Lower leg skin (tissue), 4 donors: ENCODE results near the gene TMEM272. TPM values are rescaled to one million over a fixed set of nuclear protein-coding genes. Genes with fewer than 3 reads are reported as not detected.

Source experiments
- DNase-seq, 2 donors: peaks; one replicate each; pipeline ENCODE4 v3.0.0-alpha.2; 2019; ENCODE audit warnings: low spot score in 2 of 2
- H3K4me3 ChIP-seq: fragments of 200-600 bp; sonication (generic); 2 replicates; pipeline ENCODE4 v1.5.1; 2017; ENCODE audit warnings: mild to moderate bottlenecking, low read depth; ENCODE audit not compliant: poor library complexity, severe bottlenecking
- CTCF ChIP-seq, 3 donors: fragments of 450-650 bp; IDR thresholded peaks; one replicate each; pipeline ENCODE4 v1.5.1; 2016; ENCODE audit warnings: antibody characterized with exemption in 3 of 3, mild to moderate bottlenecking in 3 of 3, moderate library complexity in 2 of 3
- POLR2A ChIP-seq, 2 donors: fragments of 450-650 bp; IDR thresholded peaks; one replicate each; pipeline ENCODE4 v1.6.1; 2016 to 2017; ENCODE audit warnings: antibody characterized with exemption in 2 of 2, mild to moderate bottlenecking in 1 of 2, moderate library complexity in 1 of 2
- WGBS, 2 donors: methylation state at CpG; one replicate each; pipeline ENCODE4 v1.1.5; 2018; 5-methylcytosine and 5-hydroxymethylcytosine counted together
- intact Hi-C: fragments of 100-400 bp; cut with DNase I; formaldehyde crosslinking; loops from one replicate; pipeline ENCODE4 v1.15.0; 2023; ENCODE audit warnings: low total_unique reads
- total RNA-seq, 4 donors: library from RNA; depleted of rRNA; stranded (reverse); fragments of >200 nt; gene quantifications; one replicate each; pipeline ENCODE4 v1.1.0, GENCODE V29; 2016

Gene TMEM272
- total RNA-seq, 4 donors from 2014 or later = 0.32 TPM; not detected in 3

- DNase-seq = no peak
- TF ChIP-seq POLR2A (IDR thresholded peaks at IDR 0.05) (no peak), CTCF (IDR thresholded peaks at IDR 0.05) (no peak)
- 85 to 91% methylated on average over 10 of the region's 10 CpGs for WGBS, 2 donors
- intact Hi-C loops = no loop called here
- no peak overlapping the region for H3K4me3 ChIP-seq
Measured at GRCh38 chr13:51839711-51840540, 5.1 kb downstream of the TMEM272 start.

- H3K4me3 ChIP-seq = no peak overlapping the region
- 71 to 78% methylated on average over 8 of the region's 8 CpGs for WGBS, 2 donors
- TF ChIP-seq POLR2A (IDR thresholded peaks at IDR 0.05) = no peak
- TF ChIP-seq CTCF (IDR thresholded peaks at IDR 0.05) = no peak
- DNase-seq = no peak
- intact Hi-C loops = no loop called here
Measured at GRCh38 chr13:51838240-51838846, 6.6 kb downstream of the TMEM272 start.

GRCh38 chr13:51837016-51837415 lies 8.0 kb downstream of the TMEM272 start:
- TF ChIP-seq CTCF (IDR thresholded peaks at IDR 0.05) (no peak), POLR2A (IDR thresholded peaks at IDR 0.05) (no peak)
- H3K4me3 ChIP-seq = no peak overlapping the region
- intact Hi-C loops = no loop called here
- no peak for DNase-seq
- WGBS, 2 donors = 87 to 91% methylated on average over 3 of the region's 3 CpGs

- intact Hi-C loops = no loop called here
- DNase-seq = no peak
- TF ChIP-seq CTCF (IDR thresholded peaks at IDR 0.05) (no peak), POLR2A (IDR thresholded peaks at IDR 0.05) (no peak)
- WGBS, 2 donors = 69 to 73% methylated on average over 7 of the region's 7 CpGs
- H3K4me3 ChIP-seq = no peak overlapping the region
Measured at GRCh38 chr13:51834581-51835171, 10.3 kb downstream of the TMEM272 start.

- intact Hi-C loops = no loop called here
- no peak for DNase-seq
- H3K4me3 ChIP-seq = no peak overlapping the region
- TF ChIP-seq POLR2A (IDR thresholded peaks at IDR 0.05) (no peak), CTCF (IDR thresholded peaks at IDR 0.05) (no peak)
- WGBS, 2 donors = 85 to 86% methylated on average over 10 of the region's 10 CpGs
Measured at GRCh38 chr13:51833980-51834379, 11.0 kb downstream of the TMEM272 start.
